ENCODE measurements around the gene MYH14.

DNA sequence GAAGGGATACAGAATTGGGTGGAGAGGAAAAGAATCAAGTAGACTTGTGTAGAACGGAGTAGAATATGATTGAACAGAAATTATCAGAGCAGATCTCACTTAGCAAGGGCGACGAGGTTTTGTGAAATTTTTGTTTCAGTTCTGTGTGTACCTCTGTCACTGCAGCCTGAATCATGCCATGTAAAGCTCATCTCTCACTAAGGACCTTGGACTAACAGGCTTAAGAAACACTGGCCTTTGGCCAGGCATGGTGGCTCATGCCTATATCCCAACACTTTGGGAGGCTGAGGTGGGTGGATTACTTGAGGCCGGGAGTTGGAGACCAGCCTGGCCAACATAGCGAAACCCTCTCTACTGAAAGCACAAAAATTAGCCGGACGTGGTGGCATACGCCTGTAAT, 62.6 kb downstream of the MYH14 start:
- TF ChIP-seq SMC3 (conservative IDR thresholded peaks at IDR 0.05; ENCODE audit: insufficient read depth, low read depth, low read length) (no peak), ZC3H11A (IDR thresholded peaks at IDR 0.05; ENCODE audit: low read depth, low read length) (no peak), USF1 (CRISPR knock-in tag; IDR thresholded peaks at IDR 0.05) (no peak), TAF15 (IDR thresholded peaks at IDR 0.05; ENCODE audit: low read depth, low read length) (no peak), NFYB (IDR thresholded peaks at IDR 0.05; ENCODE audit: extremely low read depth, insufficient read length) (no peak), JUNB (CRISPR knock-in tag; conservative IDR thresholded peaks at IDR 0.05) (no peak), SIN3A (IDR thresholded peaks at IDR 0.05; ENCODE audit: borderline replicate concordance in 2 of 2, control insufficient read depth in 1 of 2, low read depth in 2 of 2, low read length in 2 of 2) (no peak)
- TF ChIP-seq, protein P1, sequence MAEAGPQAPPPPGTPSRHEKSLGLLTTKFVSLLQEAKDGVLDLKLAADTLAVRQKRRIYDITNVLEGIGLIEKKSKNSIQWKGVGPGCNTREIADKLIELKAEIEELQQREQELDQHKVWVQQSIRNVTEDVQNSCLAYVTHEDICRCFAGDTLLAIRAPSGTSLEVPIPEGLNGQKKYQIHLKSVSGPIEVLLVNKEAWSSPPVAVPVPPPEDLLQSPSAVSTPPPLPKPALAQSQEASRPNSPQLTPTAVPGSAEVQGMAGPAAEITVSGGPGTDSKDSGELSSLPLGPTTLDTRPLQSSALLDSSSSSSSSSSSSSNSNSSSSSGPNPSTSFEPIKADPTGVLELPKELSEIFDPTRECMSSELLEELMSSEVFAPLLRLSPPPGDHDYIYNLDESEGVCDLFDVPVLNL (CRISPR knock-in tag; IDR thresholded peaks at IDR 0.05; ENCODE audit: low read depth) = no peak
- TF ChIP-seq, protein P2, sequence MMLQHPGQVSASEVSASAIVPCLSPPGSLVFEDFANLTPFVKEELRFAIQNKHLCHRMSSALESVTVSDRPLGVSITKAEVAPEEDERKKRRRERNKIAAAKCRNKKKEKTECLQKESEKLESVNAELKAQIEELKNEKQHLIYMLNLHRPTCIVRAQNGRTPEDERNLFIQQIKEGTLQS (IDR thresholded peaks at IDR 0.05) = no peak
- TF ChIP-seq, protein P2 (CRISPR knock-in tag; conservative IDR thresholded peaks at IDR 0.05) = no peak

Data from K562 (cell line).